Measurements from ENCODE around the gene ACTL7B.
A peak's percentile ranks its signal among the peaks of the same experiment; 100 is the strongest.

ACTL7B gene

DNA sequence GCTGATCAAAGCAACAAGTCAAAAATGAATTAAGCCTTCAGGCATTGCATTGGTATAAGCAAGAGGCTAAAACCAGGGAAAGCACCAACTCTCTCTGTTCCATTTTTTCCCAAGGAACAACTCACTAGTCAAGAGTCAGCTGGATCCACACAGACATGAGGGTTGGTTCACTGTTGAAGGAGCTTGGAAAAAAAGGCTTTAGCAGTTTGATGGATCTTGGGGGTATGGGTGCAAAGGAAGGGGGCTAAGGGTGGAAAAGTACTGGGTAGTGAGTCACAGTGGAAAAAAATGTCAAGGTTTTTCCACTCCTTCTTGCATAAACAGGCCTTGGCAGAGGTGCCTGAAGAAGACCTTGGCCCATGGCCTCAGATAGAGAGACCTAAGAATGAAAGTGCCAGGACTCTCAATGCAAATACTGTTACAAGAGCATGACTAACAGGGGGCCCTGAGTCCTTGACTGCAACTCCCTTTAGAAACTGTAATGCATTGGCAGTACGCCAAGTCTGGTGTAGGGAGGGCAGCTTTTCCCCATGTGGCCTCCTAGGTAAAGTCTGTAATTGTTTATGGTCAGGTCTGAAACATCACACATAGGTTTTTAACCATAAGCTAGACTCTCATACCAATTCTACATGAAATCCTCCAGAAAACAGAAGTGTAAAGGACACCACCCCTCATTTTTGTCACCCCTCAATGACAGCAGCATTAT lies 30.0 kb upstream of the ACTL7B start:
- Histone ChIP-seq H3K9me3 (ENCODE audit: control insufficient read depth, low read length) (no peaks in the 10 kb centered on the region), H3K4me3 (ENCODE audit: low read length) (no peak overlapping the region), H3K27me3 (replicated peaks; ENCODE audit: control insufficient read depth, insufficient read depth, low read length) (no peaks in the 10 kb centered on the region), H3K4me1 (ENCODE audit: control insufficient read depth, insufficient read depth, low read length) (peaks cover 23% of the 10 kb centered on the region), H3K36me3 (ENCODE audit: control insufficient read depth, insufficient read depth, low read length, severe bottlenecking) (peaks cover 43% of the 10 kb centered on the region), H3K9ac (ENCODE audit: low read length) (no peak overlapping the region)
- peak; percentile 67 for DNase-seq (ENCODE audit: low read depth)

DNA sequence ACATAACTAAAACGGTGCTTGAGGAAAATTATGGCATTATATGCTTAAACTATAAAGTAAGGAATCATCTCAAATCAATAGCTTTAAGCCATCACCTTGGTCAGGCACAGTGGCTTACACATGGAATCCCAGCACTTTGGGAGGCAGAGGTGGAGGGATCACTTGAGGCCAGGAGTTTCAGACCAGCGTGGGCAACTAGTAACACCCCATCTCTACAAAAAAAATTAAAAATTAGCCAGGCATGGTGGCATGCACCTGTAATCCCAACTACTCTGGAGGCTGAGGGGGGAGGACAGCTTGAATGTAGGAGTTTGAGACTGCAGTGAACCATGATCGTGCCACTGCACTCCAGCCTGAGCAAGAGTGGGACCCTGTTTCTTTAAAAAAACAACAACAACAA lies 28.9 kb upstream of the ACTL7B start:
- H3K4me3 ChIP-seq (ENCODE audit: low read length): no peak overlapping the region
- no peaks in the 10 kb centered on the region for H3K27me3 ChIP-seq (replicated peaks; ENCODE audit: control insufficient read depth, insufficient read depth, low read length)
- no peaks in the 10 kb centered on the region for H3K9me3 ChIP-seq (ENCODE audit: control insufficient read depth, low read length)
- peaks cover 49% of the 10 kb centered on the region for H3K36me3 ChIP-seq (ENCODE audit: control insufficient read depth, insufficient read depth, low read length, severe bottlenecking)
- DNase-seq (ENCODE audit: low read depth): no peak
- H3K9ac ChIP-seq (ENCODE audit: low read length): no peak overlapping the region
- peaks cover 23% of the 10 kb centered on the region for H3K4me1 ChIP-seq (ENCODE audit: control insufficient read depth, insufficient read depth, low read length)

DNA sequence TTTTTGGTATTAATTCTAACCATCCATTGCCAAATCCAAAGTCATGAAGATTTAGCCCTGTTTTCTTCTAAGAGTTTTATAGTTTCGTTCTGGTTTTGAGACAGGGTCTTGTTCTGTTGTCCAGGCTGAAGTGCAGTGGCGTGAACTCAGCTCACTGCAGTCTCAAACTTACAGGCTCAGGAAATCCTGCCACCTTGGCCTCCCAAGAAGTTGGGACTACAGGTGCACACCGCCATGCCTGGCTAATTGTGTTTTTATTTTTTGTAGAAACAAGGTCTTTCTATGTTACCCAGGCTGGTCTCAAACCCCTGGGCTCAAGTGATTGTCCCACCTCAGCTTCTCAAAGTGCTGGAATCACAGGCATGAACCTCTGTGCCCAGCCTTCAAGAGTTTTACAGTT lies 27.3 kb upstream of the ACTL7B start:
- Histone ChIP-seq H3K4me3 (ENCODE audit: low read length) (no peak overlapping the region), H3K36me3 (ENCODE audit: control insufficient read depth, insufficient read depth, low read length, severe bottlenecking) (peaks cover 52% of the 10 kb centered on the region), H3K9me3 (ENCODE audit: control insufficient read depth, low read length) (no peaks in the 10 kb centered on the region), H3K4me1 (ENCODE audit: control insufficient read depth, insufficient read depth, low read length) (peaks cover 23% of the 10 kb centered on the region), H3K9ac (ENCODE audit: low read length) (no peak overlapping the region), H3K27me3 (replicated peaks; ENCODE audit: control insufficient read depth, insufficient read depth, low read length) (no peaks in the 10 kb centered on the region)
- DNase-seq (ENCODE audit: low read depth): no peak

DNA sequence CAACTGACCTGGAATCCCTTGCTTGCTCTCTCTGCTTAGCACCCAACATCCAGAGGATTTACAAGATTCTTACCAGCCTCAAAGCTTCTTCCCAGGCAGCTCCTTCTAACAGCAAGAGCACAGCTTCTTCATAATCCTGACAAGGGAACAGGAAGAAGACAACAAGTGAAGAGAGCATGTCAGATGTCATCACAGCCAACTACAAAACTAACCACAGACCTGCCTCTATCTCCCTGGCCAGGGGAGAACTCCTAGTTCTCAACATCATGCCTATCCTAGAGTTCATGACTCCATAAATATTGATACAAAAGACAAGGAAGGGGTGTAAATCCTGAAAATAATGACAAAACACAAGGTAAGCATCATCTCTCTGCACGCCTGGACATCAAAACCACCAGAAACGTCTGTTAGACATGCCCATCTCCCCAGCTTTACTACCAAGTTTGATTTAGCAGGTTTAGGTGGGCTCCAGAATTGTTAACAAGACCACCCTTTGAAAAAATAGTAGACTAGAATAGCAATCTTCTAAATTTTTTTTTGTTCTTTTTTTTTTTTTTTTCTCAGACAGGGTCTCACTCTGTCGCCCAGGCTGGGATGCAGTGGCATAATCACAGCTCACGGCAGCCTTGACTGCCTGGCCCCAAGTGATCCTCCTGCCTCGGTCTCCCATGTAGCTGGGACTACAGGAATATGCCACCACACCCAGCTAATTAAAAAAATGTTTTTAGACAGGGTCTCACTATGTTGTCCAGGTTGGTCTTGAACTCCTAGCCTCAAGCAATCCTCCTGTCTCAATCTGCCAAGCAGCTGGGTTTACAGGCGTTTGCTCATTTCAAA lies 26.5 kb upstream of the ACTL7B start:
- Histone ChIP-seq H3K9me3 (ENCODE audit: control insufficient read depth, low read length) (no peaks in the 10 kb centered on the region), H3K4me1 (ENCODE audit: control insufficient read depth, insufficient read depth, low read length) (peaks cover 23% of the 10 kb centered on the region), H3K9ac (ENCODE audit: low read length) (no peak overlapping the region), H3K36me3 (ENCODE audit: control insufficient read depth, insufficient read depth, low read length, severe bottlenecking) (peaks cover 52% of the 10 kb centered on the region), H3K27me3 (replicated peaks; ENCODE audit: control insufficient read depth, insufficient read depth, low read length) (no peaks in the 10 kb centered on the region), H3K4me3 (ENCODE audit: low read length) (no peak overlapping the region)
- DNase-seq (ENCODE audit: low read depth): no peak

DNA sequence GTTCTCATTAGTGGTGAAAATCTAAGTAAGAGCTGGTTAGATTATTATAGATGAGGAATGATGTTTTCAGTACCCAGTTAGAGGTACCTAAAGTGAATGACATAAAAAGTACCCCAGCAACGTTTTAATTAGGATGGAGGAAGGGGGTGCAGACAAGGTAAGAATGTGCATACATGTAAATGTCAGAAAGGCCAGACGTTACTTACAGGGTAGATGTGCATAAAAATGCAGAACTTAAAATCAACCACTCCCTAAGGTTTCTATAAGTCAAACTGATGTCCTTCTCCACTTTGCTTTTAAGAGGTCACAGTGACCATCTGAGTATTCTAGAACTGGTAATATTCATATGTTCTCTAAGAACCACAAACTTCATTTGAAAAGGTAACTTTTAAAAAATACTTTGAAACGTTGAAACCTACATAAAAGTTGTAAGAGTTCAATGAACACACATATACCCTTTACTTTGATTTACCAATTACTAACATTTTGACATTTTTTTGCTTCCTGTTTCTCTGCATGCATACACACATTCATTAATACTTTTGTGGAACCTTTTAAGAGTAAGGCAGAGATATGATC lies 25.0 kb upstream of the ACTL7B start:
- Histone ChIP-seq H3K4me1 (ENCODE audit: control insufficient read depth, insufficient read depth, low read length) (peaks cover 15% of the 10 kb centered on the region), H3K4me3 (ENCODE audit: low read length) (no peak overlapping the region), H3K9me3 (ENCODE audit: control insufficient read depth, low read length) (no peaks in the 10 kb centered on the region), H3K27me3 (replicated peaks; ENCODE audit: control insufficient read depth, insufficient read depth, low read length) (no peaks in the 10 kb centered on the region), H3K36me3 (ENCODE audit: control insufficient read depth, insufficient read depth, low read length, severe bottlenecking) (peaks cover 67% of the 10 kb centered on the region), H3K9ac (ENCODE audit: low read length) (no peak overlapping the region)
- DNase-seq (ENCODE audit: low read depth): no peak

DNA sequence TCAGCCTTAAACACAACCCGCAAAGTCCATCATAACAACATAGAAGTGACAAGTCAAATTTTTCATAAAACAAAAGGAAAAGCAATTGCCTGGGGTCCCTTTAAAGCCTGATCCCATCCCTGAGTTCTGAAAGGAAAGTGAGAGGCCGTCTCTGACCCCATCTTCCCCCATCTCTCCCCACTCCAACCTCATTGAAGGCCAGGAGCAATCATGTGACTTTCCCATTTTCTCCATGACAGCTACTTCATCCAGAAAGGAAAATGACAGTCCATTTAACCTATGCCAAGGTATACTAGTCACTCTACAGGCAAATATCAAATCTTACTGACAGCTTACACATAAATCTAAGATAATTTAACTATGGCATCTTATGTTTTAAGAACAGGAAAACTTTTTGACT lies 21.7 kb upstream of the ACTL7B start:
- Histone ChIP-seq H3K4me1 (ENCODE audit: control insufficient read depth, insufficient read depth, low read length) (no peaks in the 10 kb centered on the region), H3K9me3 (ENCODE audit: control insufficient read depth, low read length) (no peaks in the 10 kb centered on the region), H3K27me3 (replicated peaks; ENCODE audit: control insufficient read depth, insufficient read depth, low read length) (no peaks in the 10 kb centered on the region), H3K36me3 (ENCODE audit: control insufficient read depth, insufficient read depth, low read length, severe bottlenecking) (peaks cover 95% of the 10 kb centered on the region), H3K9ac (ENCODE audit: low read length) (no peak overlapping the region), H3K4me3 (ENCODE audit: low read length) (no peak overlapping the region)
- no peak for DNase-seq (ENCODE audit: low read depth)

DNA sequence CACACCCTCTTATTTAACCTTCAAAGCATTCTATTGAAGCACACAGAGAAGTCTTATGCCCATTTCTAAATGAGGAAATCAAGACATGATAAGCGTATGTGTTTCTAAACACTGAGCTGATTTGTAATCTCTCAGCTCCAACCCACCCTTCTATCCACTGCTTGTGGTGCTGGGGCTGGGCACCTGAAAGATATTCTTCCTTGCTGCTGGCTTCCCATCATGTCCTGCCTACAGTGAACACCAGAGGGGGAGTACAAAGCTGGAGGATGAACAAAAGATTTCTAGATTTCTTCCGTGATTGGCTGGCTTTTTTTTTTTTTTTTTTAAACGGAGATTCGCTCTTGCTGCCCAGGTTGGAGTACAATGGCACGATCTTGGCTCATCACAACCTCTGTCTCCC lies 20.6 kb upstream of the ACTL7B start:
- no peak for DNase-seq (ENCODE audit: low read depth)
- H3K27me3 ChIP-seq (replicated peaks; ENCODE audit: control insufficient read depth, insufficient read depth, low read length): no peaks in the 10 kb centered on the region
- peaks cover 5% of the 10 kb centered on the region for H3K9me3 ChIP-seq (ENCODE audit: control insufficient read depth, low read length)
- no peak overlapping the region for H3K9ac ChIP-seq (ENCODE audit: low read length)
- no peak overlapping the region for H3K4me3 ChIP-seq (ENCODE audit: low read length)
- H3K4me1 ChIP-seq (ENCODE audit: control insufficient read depth, insufficient read depth, low read length): no peaks in the 10 kb centered on the region
- peaks cover 93% of the 10 kb centered on the region for H3K36me3 ChIP-seq (ENCODE audit: control insufficient read depth, insufficient read depth, low read length, severe bottlenecking)

DNA sequence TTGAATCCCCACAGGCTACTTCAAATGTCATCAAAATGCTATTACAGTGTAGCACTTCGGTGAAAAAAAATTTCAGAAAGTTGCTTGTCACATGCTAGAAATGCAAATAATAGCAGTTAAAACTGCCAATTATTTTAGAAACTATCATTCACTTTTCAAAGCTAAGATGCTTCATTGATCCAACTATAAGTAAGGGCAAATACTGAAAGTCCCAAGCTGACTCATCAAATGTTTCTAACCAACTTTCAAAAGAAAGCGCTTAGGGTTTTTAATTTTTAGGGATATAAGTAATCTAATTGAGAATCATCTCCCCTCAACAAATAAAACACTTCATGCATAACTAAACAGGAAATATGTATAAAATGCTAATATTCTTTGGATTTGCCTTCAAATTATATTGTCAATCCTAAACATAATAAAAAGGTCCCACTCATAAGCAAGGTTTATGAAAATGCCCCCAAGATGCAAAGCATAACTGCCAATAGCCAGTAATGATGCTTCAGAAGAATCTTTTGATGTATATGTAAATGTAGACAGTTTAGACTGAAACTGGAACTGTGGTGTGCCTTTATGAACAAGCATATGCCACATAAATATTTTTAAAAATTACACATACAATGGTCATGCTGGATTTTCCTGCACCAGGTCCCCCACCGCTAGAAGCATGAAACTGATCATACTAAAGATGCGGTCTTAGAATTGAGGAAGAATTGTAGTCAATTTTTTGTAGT lies 18.4 kb upstream of the ACTL7B start:
- Histone ChIP-seq H3K4me1 (ENCODE audit: control insufficient read depth, insufficient read depth, low read length) (peaks cover 5% of the 10 kb centered on the region), H3K4me3 (ENCODE audit: low read length) (no peak overlapping the region), H3K9me3 (ENCODE audit: control insufficient read depth, low read length) (peaks cover 7% of the 10 kb centered on the region), H3K27me3 (replicated peaks; ENCODE audit: control insufficient read depth, insufficient read depth, low read length) (no peaks in the 10 kb centered on the region), H3K36me3 (ENCODE audit: control insufficient read depth, insufficient read depth, low read length, severe bottlenecking) (peaks cover 85% of the 10 kb centered on the region), H3K9ac (ENCODE audit: low read length) (no peak overlapping the region)
- no peak for DNase-seq (ENCODE audit: low read depth)

DNA sequence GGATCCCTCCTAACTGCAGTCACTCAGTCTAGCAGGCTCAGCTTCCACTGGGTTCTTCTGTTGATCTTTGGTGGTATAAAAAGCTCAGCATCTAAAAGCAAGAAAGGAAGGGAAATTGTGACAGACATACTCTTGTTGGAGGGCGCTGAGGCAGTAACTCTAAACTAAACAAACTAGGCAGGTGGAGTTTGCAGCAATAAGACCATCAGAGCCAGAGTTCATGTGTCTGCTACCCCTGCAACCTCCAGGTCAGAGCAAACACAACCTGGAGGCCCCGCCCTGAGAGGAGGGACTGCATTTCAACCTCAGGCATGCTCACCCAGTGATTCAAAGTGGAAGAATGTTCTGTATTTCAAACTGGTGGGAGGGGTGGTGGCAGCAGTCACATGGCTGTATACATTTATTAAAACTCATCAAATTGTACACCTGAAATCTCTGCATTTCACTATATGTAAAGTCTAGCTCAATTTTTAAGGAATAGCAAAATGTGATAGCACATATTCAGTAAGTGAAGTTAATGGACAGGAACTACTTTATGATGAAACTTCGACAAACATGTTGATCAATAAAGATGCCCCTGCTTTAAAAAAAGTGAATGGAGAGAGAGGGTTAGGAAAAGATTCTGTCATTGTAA lies 13.4 kb upstream of the ACTL7B start:
- peak; percentile 62 for DNase-seq (ENCODE audit: low read depth)
- Histone ChIP-seq H3K4me3 (ENCODE audit: low read length) (no peak overlapping the region), H3K4me1 (ENCODE audit: control insufficient read depth, insufficient read depth, low read length) (peaks cover 20% of the 10 kb centered on the region), H3K27me3 (replicated peaks; ENCODE audit: control insufficient read depth, insufficient read depth, low read length) (no peaks in the 10 kb centered on the region), H3K36me3 (ENCODE audit: control insufficient read depth, insufficient read depth, low read length, severe bottlenecking) (peaks cover 39% of the 10 kb centered on the region), H3K9ac (ENCODE audit: low read length) (no peak overlapping the region), H3K9me3 (ENCODE audit: control insufficient read depth, low read length) (peaks cover 7% of the 10 kb centered on the region)

DNA sequence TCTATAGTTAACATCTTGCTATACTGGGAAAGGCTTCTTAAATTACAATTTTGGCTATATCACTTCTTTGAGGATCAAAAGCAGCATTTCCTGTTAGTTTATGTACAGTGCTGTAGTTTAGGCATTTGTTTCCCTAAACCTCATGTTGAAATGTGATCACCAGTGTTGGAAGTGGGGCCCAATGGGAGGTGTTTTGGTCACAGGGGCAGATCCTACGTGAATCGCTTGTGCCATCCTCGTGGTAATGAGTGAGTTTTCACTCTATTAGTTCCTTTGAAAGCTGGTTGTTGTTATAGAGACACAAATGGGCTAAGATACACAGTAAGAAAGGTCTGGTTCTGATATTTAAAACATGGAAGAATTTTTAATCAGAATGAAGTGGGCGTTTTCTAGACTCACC lies 12.0 kb upstream of the ACTL7B start:
- no peaks in the 10 kb centered on the region for H3K27me3 ChIP-seq (replicated peaks; ENCODE audit: control insufficient read depth, insufficient read depth, low read length)

More for the DNA sequence above, 12.0 kb upstream of the ACTL7B start:
- Histone ChIP-seq H3K36me3 (ENCODE audit: control insufficient read depth, insufficient read depth, low read length, severe bottlenecking) (peaks cover 26% of the 10 kb centered on the region), H3K9ac (ENCODE audit: low read length) (no peak overlapping the region), H3K4me3 (ENCODE audit: low read length) (no peak overlapping the region), H3K9me3 (ENCODE audit: control insufficient read depth, low read length) (peaks cover 7% of the 10 kb centered on the region), H3K4me1 (ENCODE audit: control insufficient read depth, insufficient read depth, low read length) (peaks cover 20% of the 10 kb centered on the region)
- DNase-seq (ENCODE audit: low read depth): no peak

Data from adipocyte (in vitro differentiated cells).